Cardiac ventricle fibroblast (primary cell): ENCODE measurements around the gene CCDC30. TPM values are rescaled to one million over a fixed set of nuclear protein-coding genes. Genes with fewer than 3 reads are reported as not detected.

ENCODE experiments used
- total RNA-seq: library from RNA; depleted of rRNA; stranded (reverse); fragments of >200 nt; gene quantifications from 2 replicates; pipeline ENCODE4 v1.2.3, GENCODE V29; 2015

Gene CCDC30
- 0.49 and 0.81 TPM in 2 replicates for total RNA-seq

GRCh38 chr1:42462828-42463763 lies at the start of gene CCDC30:
CCDC30 (plus strand) TSS chr1:42463286; CDS start chr1:42480552, 17,266 bp downstream.

GRCh38 chr1:42456010-42456753 lies 6.9 kb upstream of the CCDC30 start, which contains the start of the genes PPCS and ZMYND12:
PPCS (plus strand) TSS chr1:42456543; CDS start chr1:42456566, 23 bp downstream.
ZMYND12 (minus strand) TSS chr1:42456022; CDS start chr1:42455997, 25 bp downstream.

GRCh38 chr1:42657981-42658876 lies 195.1 kb downstream of the CCDC30 start, which contains the start of gene PPIH:
PPIH (plus strand) TSS chr1:42658423; CDS start chr1:42658447, 24 bp downstream.

GRCh38 chr1:42681741-42682483 lies 218.8 kb downstream of the CCDC30 start, which contains the start of gene YBX1:
YBX1 (plus strand) TSS chr1:42682418; CDS start chr1:42682566, 148 bp downstream.

Other genes starting within 250 kb of the CCDC30 start
- 21.5 and 23.9 TPM in 2 replicates for gene FOXJ3, start 128.1 kb upstream of the CCDC30 start, total RNA-seq
- not detected in 2 replicates for gene RIMKLA, start 82.5 kb upstream of the CCDC30 start, total RNA-seq
- gene ZMYND12, start 7.3 kb upstream of the CCDC30 start, total RNA-seq = 1.2 and 1.6 TPM in 2 replicates
- gene PPCS, start 6.7 kb upstream of the CCDC30 start, total RNA-seq = 44.3 and 57.2 TPM in 2 replicates
- 32.3 and 34.0 TPM in 2 replicates for gene PPIH, start 195.1 kb downstream of the CCDC30 start, total RNA-seq
- 510 and 528 TPM in 2 replicates for gene YBX1, start 219.1 kb downstream of the CCDC30 start, total RNA-seq